GM21737 (cell line): ENCODE results near the gene LRFN2.

ENCODE experiments used
- ATAC-seq: cut with Tn5 transposase; IDR thresholded peaks from one replicate; pipeline ENCODE4 v1.9.1; 2021; ENCODE audit warnings: mild to moderate bottlenecking, moderate library complexity; ENCODE audit not compliant: unreplicated experiment

Gene LRFN2

GRCh38 chr6:40353197-40353966 lies 233.8 kb downstream of the LRFN2 start:
- no peak for ATAC-seq

- ATAC-seq, result no peak
Measured at GRCh38 chr6:40352527-40353170, 234.5 kb downstream of the LRFN2 start.

DNA sequence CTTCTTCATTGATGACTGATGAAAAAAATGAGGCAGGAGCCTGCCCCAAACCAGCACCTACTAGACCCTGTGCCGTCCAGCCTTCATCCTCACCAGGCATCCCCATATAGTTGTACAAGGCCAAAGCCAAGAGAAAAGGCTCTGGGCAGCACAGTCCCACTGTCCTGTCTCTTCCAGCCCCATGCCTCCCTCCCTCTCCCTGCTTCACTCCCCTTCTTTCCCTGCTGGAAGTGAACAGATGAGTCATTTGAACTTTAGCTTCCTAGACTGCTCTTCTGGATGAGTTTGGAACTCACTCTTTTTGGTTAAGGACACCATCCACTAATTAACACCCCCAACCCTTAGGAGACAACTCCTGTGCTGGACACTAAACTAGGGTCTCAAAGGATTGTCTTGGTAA lies 235.2 kb downstream of the LRFN2 start:
- no peak for ATAC-seq

DNA sequence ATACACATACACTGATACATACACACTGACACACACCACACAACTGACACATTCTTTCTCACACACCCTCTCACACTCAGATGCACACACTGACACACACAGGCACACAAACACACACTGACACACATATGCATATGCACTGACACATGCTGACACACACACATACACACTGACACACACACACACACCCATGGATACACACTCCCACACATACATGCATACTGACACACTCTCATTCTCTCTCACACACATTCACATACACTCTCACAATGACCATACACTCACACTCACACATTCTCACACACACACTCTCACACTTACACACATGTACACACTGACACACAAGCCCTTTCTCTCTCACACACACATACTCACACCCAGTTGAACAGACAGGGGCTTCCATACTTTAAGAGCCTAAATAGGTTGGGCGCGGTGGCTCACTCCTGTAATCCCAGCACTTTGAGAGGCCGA lies 236.4 kb downstream of the LRFN2 start:
- ATAC-seq, result no peak

DNA sequence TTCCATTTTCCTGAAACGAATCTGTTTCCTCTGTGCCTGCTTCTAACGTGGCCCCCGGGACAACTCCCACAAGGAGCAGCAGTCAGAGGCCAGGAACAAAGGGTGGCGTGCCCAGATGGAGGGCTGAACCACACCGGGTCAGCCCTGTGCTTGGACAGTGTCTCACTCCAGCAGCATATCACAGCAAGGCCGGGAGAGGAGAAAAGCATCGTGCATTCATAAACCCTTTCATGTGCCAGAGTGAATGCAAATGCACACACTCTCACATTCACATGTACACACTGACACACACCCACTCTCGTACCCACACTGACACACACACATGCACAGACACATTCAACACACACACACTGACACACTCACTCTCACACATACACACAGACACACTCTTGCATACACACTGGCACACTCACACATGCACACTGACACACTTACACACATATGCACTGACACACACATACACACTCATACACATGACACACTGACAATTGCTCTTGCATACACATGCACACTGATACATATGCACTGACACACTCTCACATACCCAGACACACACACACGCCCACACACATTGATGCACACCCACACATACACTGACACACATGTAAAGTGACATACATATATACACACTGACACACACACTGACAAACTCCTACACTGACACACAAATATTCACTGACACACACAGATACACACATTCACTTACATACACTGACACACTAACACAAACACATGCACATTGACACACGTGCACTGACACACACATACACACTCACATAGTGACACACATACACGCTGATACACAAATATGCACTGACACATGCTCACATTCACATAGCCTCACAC lies 237.0 kb downstream of the LRFN2 start:
- no peak for ATAC-seq

DNA sequence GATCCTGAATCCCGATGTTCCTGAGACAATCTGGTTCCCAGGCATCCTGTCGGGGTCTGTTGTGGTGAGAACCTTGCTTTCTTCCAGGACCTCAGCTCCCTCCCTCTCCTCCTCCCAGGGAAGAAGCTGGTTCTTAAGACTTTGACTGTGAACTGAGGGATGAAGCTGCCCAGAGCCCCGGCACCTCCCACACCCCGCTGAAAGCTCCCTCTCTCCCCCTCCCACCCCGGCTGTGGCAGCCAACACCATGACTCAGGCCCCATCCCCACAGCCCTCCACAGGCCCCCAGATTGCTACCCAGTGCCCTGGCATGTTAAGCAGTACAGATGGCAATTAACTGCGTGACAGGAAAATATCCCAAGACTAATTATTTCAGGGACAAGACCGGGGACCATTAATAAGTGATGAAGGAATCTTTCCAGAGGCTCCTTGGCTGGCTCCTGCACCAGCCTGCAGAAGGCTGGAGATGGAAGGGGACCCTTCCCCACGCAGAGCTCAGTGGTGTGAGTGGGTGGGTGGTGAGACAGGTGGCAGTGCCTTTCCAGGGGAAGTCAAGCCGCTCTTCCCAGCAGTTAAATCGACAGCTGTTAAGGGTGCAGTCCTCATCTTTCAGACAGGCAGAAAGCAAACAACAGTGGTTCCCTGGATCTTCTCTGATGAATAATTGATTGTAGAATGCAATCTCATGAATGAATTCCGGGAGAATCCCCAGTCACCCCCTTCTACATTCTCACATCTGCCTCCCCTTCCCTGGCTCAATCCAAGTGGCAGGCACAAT lies 237.9 kb downstream of the LRFN2 start:
- no peak for ATAC-seq

DNA sequence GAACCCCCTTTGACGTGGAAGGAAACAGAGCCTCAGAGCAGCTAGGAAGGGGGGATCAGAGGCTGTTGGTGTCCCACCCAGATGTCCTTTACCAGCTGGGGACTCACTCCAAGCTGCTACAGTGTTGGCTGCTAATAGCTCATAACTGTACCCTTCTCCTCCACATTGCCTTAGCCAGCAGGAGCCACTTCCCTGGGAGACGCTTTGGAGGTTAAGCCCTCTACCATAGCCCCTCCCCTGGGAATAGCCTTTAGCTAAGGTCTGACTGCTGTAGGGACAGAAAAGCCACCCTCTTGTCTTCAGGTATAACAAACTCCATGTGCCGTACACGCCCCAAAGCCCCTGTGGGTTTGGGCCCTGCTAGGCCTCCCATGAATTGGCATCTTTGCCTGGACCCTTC lies 238.6 kb downstream of the LRFN2 start:
- no peak for ATAC-seq

- no peak for ATAC-seq
Measured at GRCh38 chr6:40347571-40348011, 239.6 kb downstream of the LRFN2 start.

- no peak for ATAC-seq
Measured at GRCh38 chr6:40346246-40346645, 240.9 kb downstream of the LRFN2 start.

DNA sequence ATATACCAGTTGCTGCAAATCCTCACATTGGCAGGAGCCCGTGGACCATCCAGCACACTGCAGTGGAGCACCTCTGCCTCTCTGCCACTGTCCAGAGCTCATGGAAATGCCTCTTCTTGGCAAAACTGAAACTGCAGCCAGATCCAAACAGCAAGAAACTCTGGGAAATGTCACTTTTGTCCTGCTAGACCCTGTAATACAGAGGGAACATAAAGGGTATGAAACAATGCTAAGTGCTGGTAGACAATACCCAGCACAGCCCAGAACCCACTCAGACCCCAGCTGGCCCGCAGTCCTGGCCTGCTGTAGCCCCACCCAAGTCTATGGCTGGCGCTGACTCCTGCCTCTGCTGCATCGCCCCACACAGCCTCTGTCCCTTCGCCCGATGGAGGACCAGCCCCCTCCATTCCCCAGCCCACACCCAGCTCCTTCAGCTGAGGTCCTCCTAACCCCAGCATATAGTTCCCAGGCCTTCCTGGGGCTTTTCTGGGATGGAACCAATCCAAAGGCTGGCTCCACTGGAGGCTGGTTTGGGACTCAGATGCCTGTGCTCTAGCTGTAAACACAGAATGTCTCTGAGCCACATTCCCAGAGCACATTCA lies 242.5 kb downstream of the LRFN2 start:
- ATAC-seq, result no peak

DNA sequence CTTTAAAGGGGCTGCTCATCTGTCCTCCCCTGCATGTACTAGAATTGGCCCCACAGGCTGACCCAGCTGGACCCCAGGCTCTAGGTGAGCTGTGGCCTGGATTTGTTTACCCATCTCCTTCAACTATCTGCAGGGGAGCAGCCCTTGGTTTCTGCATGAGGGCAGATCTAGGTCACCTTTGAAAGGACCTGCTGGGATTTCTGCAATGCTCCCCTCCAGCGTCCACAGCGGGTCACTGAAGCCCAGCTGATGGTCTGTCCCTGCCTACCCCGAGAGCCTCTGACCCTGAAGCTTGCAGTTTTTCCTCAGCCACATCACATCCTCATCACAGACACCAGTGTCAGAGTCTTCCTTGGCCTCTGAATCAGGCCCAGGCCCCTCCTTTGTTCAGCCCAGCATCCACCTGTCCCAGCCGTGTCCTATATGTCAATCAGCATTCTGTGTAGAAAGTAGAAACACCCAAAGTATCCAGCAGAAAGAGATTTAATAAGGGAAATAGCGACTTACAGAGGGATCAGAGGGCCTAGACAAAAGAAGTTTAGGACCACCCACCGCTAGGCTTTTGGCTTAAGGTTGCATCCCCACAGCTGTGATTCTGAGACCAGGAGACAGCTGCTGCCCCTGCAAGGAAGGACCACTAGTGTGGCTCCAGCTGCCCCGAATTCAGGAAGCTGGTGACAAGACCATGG lies 243.1 kb downstream of the LRFN2 start:
- no peak for ATAC-seq

DNA sequence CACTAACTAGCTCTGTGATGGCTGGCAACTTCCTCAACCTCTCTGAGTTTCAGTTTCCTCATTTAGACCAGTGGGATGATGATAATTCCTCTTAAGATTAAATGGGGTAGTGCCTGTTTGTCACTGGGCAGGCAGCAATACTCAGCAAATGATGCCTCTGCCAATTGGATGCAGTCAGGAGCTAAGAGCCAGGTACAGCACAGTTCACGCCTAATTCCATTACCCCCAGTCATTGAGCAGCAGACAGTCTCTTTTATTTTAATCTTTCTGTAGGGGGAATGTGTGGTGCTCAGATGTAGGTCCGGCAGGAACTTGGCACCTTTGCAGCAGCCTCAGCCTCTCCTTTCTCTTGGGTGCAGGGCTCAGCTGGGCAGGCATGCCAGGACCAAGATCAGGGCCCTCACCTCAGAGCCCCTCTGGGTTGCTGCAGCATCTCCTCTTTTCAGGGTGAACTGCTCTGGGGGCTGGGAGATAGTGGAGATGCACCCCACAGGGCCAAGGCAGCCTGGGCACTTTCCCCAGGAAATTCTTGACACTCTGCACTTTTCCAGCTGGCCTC lies 243.8 kb downstream of the LRFN2 start:
- no peak for ATAC-seq

DNA sequence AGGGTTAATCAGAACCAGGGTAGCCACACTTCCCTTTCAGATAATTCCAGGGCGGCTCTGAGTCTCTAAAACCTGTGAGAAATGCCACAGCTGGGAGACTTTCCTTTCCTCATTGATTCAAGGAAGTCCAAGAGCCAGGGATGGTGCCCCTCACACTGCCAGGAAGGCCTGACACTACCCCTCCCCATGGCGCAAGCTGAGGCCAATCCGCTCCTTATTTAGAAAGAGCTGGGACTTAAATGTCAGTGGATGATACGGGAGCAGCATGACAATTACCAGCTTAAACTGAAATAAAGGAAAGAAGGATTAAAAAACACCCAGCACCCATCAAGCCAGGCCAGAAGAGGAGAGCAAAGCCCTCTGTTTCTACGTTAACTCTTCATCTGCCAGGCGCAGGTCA lies 244.4 kb downstream of the LRFN2 start:
- no peak for ATAC-seq

- no peak for ATAC-seq
Measured at GRCh38 chr6:40341726-40342125, 245.4 kb downstream of the LRFN2 start.
